Left ventricle myocardium inferior (tissue), 1 donor: ENCODE results near the gene LYPD6. TPM values are rescaled to one million over a fixed set of nuclear protein-coding genes. Genes with fewer than 3 reads are reported as not detected.
"Not testable (repeated sequence)": the region's sequence is repeated elsewhere in the genome, so short reads cannot be mapped to it uniquely, and the experiment has no call there.

ENCODE experiments used
- DNase-seq: peaks from one replicate; pipeline ENCODE4 v3.0.0-alpha.2; 2020
- H3K27ac ChIP-seq: fragments of 200-600 bp; replicated peaks from 2 replicates; pipeline ENCODE4 v1.8.0; 2021
- H3K27me3 ChIP-seq: fragments of 200-600 bp; 2 replicates; pipeline ENCODE4 v1.8.0; 2021; ENCODE audit warnings: low read depth
- H3K36me3 ChIP-seq: fragments of 200-600 bp; 2 replicates; pipeline ENCODE4 v1.8.0; 2021
- H3K4me1 ChIP-seq: fragments of 200-600 bp; 2 replicates; pipeline ENCODE4 v1.8.0; 2021
- H3K4me3 ChIP-seq: fragments of 200-600 bp; 2 replicates; pipeline ENCODE4 v1.8.0; 2021; ENCODE audit warnings: mild to moderate bottlenecking, moderate library complexity
- H3K9me3 ChIP-seq: fragments of 200-600 bp; replicated peaks from 2 replicates; pipeline ENCODE4 v1.8.0; 2021
- CTCF ChIP-seq: fragments of 200-600 bp; IDR thresholded peaks from 2 replicates; pipeline ENCODE4 v1.8.0; 2021; ENCODE audit warnings: antibody characterized with exemption, mild to moderate bottlenecking, borderline replicate concordance
- intact Hi-C: fragments of 100-400 bp; cut with micrococcal nuclease; formaldehyde crosslinking; loops from one replicate; pipeline ENCODE4 v1.11.0; 2022
- total RNA-seq: library from RNA; stranded (reverse); fragmentation: NEBNext Ultra II Directional; extraction: Animal tissue kit (Norgen Biotek cat#: 25700); gene quantifications from one replicate; pipeline ENCODE4 v1.2.1, GENCODE V29; 2021
- donor health status: DM: no; HTN: yes; CAD: no; lungs with severe emphysema.

The LYPD6 gene
- total RNA-seq, 1 donor from 2014 or later = 0.08 TPM

- H3K9me3 ChIP-seq = no peaks in the 10 kb centered on the region
- intact Hi-C loops = no loop called here
- peaks cover 14% of the 10 kb centered on the region for H3K27me3 ChIP-seq
- DNase-seq = no peak
- no peak for TF ChIP-seq CTCF
- H3K4me1 ChIP-seq = no peaks in the 10 kb centered on the region
- H3K36me3 ChIP-seq = no peaks in the 10 kb centered on the region
- no peak overlapping the region for H3K27ac ChIP-seq
- no peak overlapping the region for H3K4me3 ChIP-seq
Observed at GRCh38 chr2:149488706-149489440, 158.5 kb downstream of the LYPD6 start.

GRCh38 chr2:149489452-149489851 lies 159.1 kb downstream of the LYPD6 start:
- no peak overlapping the region for H3K4me3 ChIP-seq
- DNase-seq = no peak
- TF ChIP-seq CTCF = no peak
- no peaks in the 10 kb centered on the region for H3K9me3 ChIP-seq
- no peak overlapping the region for H3K27ac ChIP-seq
- H3K27me3 ChIP-seq = peaks cover 11% of the 10 kb centered on the region
- H3K4me1 ChIP-seq = no peaks in the 10 kb centered on the region
- intact Hi-C loops = no loop called here
- no peaks in the 10 kb centered on the region for H3K36me3 ChIP-seq

GRCh38 chr2:149490296-149490695 lies 159.9 kb downstream of the LYPD6 start:
- no peak overlapping the region for H3K4me3 ChIP-seq
- H3K36me3 ChIP-seq = no peaks in the 10 kb centered on the region
- no peak overlapping the region for H3K27ac ChIP-seq
- H3K27me3 ChIP-seq = peaks cover 11% of the 10 kb centered on the region
- H3K4me1 ChIP-seq = no peaks in the 10 kb centered on the region
- TF ChIP-seq CTCF = no peak
- intact Hi-C loops = no loop called here
- peaks cover 3% of the 10 kb centered on the region for H3K9me3 ChIP-seq
- DNase-seq = no peak

- no peak overlapping the region for H3K4me3 ChIP-seq
- no peak overlapping the region for H3K27ac ChIP-seq
- intact Hi-C loops = no loop called here
- H3K27me3 ChIP-seq = peaks cover 4% of the 10 kb centered on the region
- no peak for TF ChIP-seq CTCF
- no peak for DNase-seq
- peaks cover 10% of the 10 kb centered on the region for H3K9me3 ChIP-seq
- no peaks in the 10 kb centered on the region for H3K4me1 ChIP-seq
- H3K36me3 ChIP-seq = no peaks in the 10 kb centered on the region
Observed at GRCh38 chr2:149492923-149493322, 162.5 kb downstream of the LYPD6 start.

GRCh38 chr2:149499204-149499603 lies 168.8 kb downstream of the LYPD6 start:
- intact Hi-C loops = not testable (repeated sequence)

GRCh38 chr2:149506808-149507207 lies 176.4 kb downstream of the LYPD6 start:
- DNase-seq, H3K4me1 ChIP-seq, H3K9me3 ChIP-seq, H3K36me3 ChIP-seq, intact Hi-C loops, H3K27ac ChIP-seq, H3K4me3 ChIP-seq, H3K27me3 ChIP-seq: not testable (repeated sequence)

More at GRCh38 chr2:149499204-149499603, 168.8 kb downstream of the LYPD6 start:
- DNase-seq, H3K36me3 ChIP-seq, H3K27me3 ChIP-seq, H3K4me3 ChIP-seq, H3K4me1 ChIP-seq, H3K27ac ChIP-seq: not testable (repeated sequence)
- H3K9me3 ChIP-seq = peaks cover 17% of the 10 kb centered on the region
